HG02870 (cell line): Measurements from ENCODE around the gene UTP11.

Experiments used
- ATAC-seq: cut with Tn5 transposase; IDR thresholded peaks from one replicate; pipeline ENCODE4 v1.9.1; 2021; ENCODE audit warnings: mild to moderate bottlenecking, moderate library complexity; ENCODE audit not compliant: unreplicated experiment

UTP11 gene

GRCh38 chr1:38003261-38004250 lies 9.0 kb upstream of the UTP11 start:
- ATAC-seq = no peak

- ATAC-seq = no peak
Observed at GRCh38 chr1:38004284-38005108, 8.0 kb upstream of the UTP11 start.

DNA sequence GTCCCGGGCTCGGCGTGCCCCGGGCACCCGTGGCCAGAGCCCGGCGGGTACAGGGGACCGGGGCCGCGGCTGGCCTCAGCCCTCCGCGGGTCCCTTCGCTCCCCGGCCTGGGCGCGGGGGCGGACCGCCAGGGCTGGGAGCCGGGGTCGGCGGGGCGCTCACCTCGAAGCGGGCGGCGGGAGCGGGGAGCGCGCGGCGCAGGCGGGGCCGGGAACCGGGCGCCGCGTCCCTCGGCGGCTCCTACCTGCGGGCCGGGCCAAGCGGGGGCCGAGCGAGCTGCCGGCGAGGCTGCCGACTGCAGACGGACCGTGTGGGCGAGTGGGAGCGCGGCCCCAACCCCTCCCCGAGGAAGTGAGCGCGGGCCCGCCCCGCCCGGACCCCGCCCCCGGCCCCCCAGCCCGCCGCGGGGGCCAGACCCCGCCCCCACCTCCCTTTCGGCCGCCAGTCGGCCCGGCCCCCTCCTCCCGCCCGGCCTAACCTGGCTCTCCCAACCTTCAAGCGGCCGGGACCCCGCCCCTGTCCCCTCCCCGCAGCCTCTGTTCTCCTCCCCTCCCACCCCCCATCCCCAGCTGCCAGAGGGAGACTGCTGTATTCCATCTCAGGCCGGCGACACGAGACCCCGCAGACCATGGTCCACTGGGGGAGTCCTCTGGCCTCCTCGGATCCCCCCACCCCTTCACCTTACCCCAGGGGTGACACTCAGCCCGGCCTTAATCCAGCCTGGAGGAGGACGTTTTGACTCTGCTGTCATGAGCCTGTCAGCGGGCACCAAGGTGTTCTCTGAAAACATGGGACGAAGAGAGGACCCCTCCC lies 7.1 kb upstream of the UTP11 start, which contains the start of gene FHL3:
Gene FHL3 (minus strand): TSS at position 320 of the 813 bp plus-strand sequence. CDS start 6,102 bp downstream, outside the sequence.
- ATAC-seq = no peak

DNA sequence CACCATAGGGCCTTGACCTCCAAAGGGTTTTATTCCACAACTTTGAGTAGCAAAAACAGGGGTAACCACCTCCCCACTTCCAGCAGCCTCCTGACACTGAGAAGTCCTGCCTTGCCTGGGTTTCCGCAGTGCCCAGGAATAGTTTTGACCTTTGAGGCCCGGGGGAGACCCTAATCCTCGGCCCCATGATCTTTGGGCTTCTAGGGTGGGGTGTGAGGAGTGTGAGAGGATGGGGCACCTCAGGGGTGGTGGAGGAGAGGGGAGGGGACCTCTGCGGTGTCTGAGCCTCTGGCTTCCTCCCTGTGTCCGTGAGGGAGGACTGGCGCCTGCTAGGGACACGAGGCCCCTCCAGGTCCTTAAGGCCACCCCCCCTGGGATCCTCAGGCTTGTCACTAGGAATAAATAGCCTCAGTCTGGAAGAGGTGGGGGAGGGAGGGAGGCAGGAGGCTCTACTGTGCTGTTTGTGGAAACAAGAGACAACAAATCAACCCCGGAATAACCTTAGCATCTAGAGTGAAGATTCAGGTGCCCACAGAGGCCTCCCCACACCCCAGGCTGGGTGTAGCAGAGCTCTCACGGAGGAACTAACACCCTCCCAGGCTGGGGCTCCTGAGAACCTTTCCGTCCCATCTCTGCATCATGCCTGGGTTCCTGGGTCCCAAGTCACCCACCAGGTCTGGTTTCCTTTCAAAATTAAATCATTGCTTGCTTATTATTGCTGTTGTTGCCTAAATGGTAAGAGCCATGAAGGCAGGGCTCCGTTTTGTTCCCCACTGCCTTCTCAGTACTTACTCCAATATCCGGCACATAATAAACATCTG lies 6.3 kb upstream of the UTP11 start:
- ATAC-seq = no peak

GRCh38 chr1:38009088-38009840 lies 3.3 kb upstream of the UTP11 start:
- ATAC-seq = no peak

DNA sequence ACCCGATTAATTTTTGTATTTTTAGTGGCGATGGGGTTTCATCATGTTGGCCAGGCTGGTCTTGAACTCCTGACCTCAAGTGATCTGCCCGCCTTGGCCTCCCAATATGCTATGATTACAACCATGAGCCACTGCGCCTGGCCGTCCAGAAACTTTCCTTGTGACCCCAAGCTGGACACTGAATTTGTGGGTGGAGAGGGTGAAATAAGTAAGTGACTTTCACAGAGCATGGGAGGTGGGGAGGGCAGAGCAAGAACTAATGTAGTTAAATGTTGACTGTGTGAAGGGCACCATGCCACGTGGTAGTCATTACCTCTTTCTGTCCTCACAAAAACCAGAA lies 2.7 kb upstream of the UTP11 start:
- ATAC-seq = no peak

DNA sequence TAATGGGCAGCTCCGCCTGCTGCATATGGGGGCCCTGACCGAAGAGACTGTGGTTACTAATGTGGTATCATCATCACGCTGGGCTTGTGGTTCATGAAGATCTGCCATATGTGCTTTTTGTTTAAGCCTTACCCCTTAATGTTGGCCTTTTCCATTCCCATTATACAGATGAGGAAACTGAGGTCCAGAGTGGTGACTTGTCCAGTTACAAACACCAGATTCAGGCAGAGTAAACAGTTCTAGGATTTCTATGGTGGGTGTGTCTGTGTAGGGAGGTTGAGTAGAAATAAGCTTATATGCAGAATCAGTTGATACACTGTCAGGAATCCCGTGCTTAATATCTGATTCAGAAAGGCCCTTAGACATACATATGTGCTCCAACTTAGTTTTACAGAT lies 691 bp downstream of the UTP11 start:
- ATAC-seq = no peak

DNA sequence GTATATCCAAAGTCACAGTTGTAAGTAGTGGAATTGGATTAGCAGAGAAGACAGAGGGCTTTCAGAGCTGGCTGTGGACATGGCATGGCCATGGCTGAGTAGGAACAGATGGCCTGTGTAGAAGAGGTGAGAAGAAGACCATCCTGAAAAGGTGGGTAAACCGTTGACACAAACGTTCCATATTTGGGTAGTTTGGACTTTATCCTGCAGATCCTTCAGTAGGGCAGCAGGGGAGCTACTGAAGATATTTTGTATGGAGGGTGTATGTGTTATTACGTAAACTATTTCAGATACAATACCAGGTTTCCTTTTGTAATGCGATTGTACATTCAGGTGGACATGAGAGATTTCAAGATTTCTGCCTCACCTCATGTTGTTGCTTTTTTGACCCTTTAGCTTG lies 1.6 kb downstream of the UTP11 start:
- no peak for ATAC-seq

GRCh38 chr1:38014724-38015424 lies 2.3 kb downstream of the UTP11 start:
- ATAC-seq = no peak

DNA sequence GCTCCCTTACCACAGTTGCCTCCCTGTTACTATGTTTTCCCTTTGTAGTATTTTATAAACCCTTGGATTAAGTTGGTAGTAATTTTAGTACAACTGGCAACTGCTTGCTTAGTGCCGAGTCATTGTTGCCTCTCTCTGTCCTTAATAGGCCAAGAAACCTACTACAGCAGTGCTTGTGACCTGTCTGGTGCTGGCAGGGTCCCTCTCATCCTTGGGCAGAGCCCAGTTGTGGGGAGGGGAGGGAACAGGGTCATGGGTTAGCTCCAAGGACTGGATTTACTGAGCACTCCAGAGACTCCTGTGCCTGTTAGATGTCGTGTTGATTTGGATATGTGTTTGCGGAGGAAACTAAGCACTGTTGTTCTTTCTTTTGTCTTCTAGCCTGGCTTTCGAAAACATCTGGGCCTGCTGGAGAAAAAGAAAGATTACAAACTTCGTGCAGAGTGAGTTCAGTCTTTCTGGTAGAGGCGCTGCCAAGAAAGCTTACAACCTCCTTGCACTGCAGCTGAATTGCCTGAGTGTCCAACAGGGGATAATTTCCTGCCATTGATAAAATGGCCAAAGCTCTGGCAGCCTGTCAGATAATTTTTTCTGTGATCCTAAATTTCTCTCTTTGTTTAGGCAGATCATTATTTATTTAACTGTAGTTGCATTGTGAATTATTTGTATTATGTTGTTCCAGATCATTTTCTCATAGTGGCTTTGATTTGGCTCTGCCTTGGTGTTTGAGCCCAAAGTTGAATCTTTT lies 3.6 kb downstream of the UTP11 start:
- no peak for ATAC-seq

- ATAC-seq = no peak
Observed at GRCh38 chr1:38018864-38019343, 6.4 kb downstream of the UTP11 start.

GRCh38 chr1:38020396-38020795 lies 7.9 kb downstream of the UTP11 start:
- ATAC-seq = no peak

DNA sequence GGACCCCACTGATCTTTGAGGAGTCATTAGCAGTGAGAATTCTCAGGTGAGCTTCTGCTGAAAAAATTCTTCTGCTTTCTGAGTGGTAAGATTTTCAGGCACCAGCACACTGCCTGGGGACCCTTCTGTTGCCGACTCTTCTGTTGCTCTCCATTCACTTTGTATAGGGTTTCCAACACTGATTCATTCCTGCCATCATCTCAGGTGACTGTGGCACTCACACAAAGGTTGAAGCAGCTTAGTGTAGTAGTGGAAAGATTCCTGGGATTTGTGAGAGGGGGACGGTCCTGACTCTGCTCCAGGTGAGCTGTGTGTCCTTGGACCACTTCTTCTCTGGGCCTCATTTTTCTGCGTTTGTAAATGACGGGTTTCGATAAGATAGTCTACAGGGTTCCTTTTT lies 9.4 kb downstream of the UTP11 start:
- ATAC-seq = no peak

DNA sequence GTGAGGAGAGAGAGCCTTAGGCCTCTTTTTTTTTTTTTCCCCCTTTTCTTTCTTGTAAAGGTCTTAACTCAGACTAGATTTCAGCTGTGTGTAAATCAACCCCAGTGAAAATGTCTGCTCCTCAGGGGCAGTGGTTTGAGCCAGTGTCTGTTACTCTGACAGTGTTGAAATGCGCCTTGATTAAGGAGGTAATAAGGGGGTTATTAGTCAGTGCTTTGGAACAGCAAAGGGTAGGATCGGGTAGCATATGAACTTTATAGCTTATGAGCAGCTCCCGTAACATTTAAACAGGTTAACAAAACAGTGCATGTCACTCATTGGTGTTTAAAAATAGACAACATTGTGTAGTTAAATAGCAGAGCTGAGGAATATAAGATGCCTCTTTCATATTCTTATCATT lies 10.3 kb downstream of the UTP11 start:
- ATAC-seq = no peak

- no peak for ATAC-seq
Observed at GRCh38 chr1:38025233-38025632, 12.7 kb downstream of the UTP11 start.

DNA sequence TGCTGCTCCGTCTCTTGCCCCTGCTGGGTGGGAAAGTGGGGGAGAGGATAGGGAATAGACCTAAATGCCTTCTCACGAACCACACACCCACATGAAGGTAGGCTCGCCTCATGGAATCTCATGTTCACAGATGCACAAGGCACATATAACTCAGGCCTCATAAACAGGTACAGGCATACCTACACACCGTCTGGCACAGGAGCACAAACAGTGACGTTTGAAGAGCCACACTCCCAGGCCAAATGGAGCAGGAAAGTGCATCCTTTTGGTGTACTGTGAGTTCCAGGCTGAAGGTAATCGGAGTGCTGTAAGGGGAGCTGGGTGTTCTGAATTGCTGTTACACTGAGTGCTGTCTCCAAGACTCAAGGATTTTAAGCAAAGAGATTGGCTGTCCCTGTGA lies 13.1 kb downstream of the UTP11 start:
- no peak for ATAC-seq

DNA sequence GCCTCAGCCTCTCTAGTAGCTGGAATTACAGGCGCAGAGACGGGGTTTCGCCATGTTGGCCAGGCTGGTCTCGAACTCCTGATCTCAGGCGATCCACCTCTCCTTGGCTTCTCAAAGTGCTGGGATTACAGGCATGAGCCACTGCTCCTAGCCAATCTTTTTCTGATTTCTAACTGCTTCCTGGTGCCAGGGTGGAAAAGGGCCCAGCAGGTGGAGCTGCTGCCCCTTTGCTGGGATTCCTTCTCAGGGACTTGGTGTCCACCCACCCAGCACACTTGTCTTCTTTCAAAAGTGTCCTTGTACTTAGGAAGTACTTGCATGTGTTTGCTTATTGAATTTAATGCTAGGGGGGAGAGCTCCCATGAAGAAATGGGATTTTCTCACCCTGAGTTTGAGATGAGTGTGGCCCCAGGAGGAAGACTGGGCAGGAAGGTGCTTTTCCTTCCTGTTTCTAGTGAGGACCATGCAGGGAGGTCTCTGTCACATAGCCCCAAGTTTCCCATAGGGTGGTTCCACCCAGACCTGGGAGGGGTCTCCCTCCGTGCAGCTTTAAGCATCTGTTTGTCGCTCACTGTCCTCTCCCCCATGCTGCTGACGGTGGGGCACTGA lies 14.2 kb downstream of the UTP11 start:
- no peak for ATAC-seq
